Measurements from ENCODE around the gene ANO7. TPM values are rescaled to one million over a fixed set of nuclear protein-coding genes. Genes with fewer than 3 reads are reported as not detected.

ANO7 gene
- total and polyA plus RNA-seq, 2 of the 13 experiments (the other 11 are each of a cell fraction or from before 2014, with no cell fraction given) = 4.1 to 4.9 TPM

DNA sequence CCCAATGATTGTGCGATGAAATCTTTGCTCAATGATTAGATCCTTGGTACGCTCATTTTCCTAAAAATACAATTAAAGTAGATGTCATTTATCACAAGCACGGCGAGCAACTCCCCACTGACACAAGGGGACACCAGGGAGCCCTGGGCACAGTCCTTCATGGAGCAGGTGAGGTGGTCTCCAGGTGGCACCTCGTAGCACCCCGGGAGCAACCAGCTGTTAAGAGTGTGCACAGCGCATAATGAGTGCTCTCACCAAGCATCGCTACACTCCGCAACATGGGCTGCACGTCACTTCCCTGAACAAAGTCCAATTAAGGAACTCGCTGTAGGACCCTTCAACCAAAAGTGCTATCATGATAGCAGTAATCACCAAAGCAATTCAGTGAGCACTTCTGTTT, 59.8 kb downstream of the ANO7 start (continued):
- TF ChIP-seq POLR2A (IDR thresholded peaks at IDR 0.05; ENCODE audit: insufficient read depth in 1 of 2, low read depth in 2 of 2, low read length in 2 of 2) (peak in 1 of 2 experiments; percentile 38; a peak in 1 of 4 replicates), MEIS1 (CRISPR knock-in tag; IDR thresholded peaks at IDR 0.05; ENCODE audit: borderline replicate concordance) (no peak), CCDC6 (CRISPR knock-in tag; IDR thresholded peaks at IDR 0.05) (no peak), ZNF224 (CRISPR knock-in tag; IDR thresholded peaks at IDR 0.05) (no peak), ZNF441 (CRISPR knock-in tag; IDR thresholded peaks at IDR 0.05; ENCODE audit: borderline replicate concordance) (no peak), ZNF75D (CRISPR knock-in tag; IDR thresholded peaks at IDR 0.05; ENCODE audit: borderline replicate concordance) (no peak)

DNA sequence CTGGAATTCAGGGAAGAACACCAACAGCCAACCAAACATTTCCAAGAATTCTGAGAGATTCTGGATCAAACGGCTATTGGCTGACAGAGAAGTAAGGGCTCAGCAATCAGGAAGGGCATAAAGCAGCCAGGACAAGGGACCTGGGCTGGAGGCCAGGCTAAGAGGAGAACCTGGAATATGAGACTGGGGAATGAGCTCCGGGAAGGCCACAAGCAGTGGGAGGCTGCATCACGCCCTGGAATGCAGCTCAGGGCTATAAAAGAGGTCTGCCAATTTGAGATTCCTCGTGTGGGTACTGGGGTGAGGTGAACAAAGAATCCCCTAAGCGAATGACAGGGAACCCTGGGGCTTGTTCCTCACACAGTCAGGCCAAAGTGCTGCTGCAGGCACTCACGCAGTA, 60.4 kb downstream of the ANO7 start:
- DNase-seq (ENCODE audit: low spot score) (no peak), FAIRE-seq (no peak), ATAC-seq (no peak)
- 96% methylated on average over 6 of the region's 6 CpGs for WGBS (ENCODE audit: low lambda C conversion rate)
- H3K27me3 ChIP-seq (ENCODE audit: control insufficient read depth in 1 of 2, insufficient read depth in 2 of 2, low read length in 2 of 2) = no peaks in the 10 kb centered on the region
- intact Hi-C loops (cut with micrococcal nuclease; ENCODE audit: unreplicated experiment) (no loop called here), in situ Hi-C loops (cut with HindIII; ENCODE audit: extremely low pct_ligation_motif_present, low pct_unique_long_range_greater_than_20kb) (no loop called here)
- H3K4me3 ChIP-seq (replicated peaks in 1 of 3; ENCODE audit: insufficient read depth in 1 of 3, low read depth in 2 of 3, low read length in 3 of 3) = no peak overlapping the region
- no peak overlapping the region for H2AFZ ChIP-seq (ENCODE audit: low read length)
- H3K27ac ChIP-seq (ENCODE audit: extremely low read length, insufficient read depth, low read length) = no peak overlapping the region
- H3K9ac ChIP-seq (ENCODE audit: insufficient read depth, low read depth, low read length) = no peak overlapping the region
- no peak for TF ChIP-seq ZNF660 (CRISPR knock-in tag; IDR thresholded peaks at IDR 0.05; ENCODE audit: borderline replicate concordance, low read depth)
- TF ChIP-seq TP53 (CRISPR knock-in tag; conservative IDR thresholded peaks at IDR 0.05) = no peak
- TF ChIP-seq PAWR (CRISPR knock-in tag; IDR thresholded peaks at IDR 0.05; ENCODE audit: borderline replicate concordance) = no peak
- no peak for TF ChIP-seq SRSF4 (IDR thresholded peaks at IDR 0.05; ENCODE audit: low read depth, low read length, poor library complexity, severe bottlenecking)
- no peak for TF ChIP-seq MLLT10 (CRISPR knock-in tag; IDR thresholded peaks at IDR 0.05)
- no peak for TF ChIP-seq ZFAT (CRISPR knock-in tag; conservative IDR thresholded peaks at IDR 0.05)
- TF ChIP-seq ZNF547 (CRISPR knock-in tag; IDR thresholded peaks at IDR 0.05) = no peak
- TF ChIP-seq ZFX (CRISPR knock-in tag; IDR thresholded peaks at IDR 0.05; ENCODE audit: low read depth) = no peak
- TF ChIP-seq ZNF143 (CRISPR knock-in tag; IDR thresholded peaks at IDR 0.05) = no peak
- TF ChIP-seq, protein P1, sequence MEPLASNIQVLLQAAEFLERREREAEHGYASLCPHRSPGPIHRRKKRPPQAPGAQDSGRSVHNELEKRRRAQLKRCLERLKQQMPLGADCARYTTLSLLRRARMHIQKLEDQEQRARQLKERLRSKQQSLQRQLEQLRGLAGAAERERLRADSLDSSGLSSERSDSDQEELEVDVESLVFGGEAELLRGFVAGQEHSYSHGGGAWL (CRISPR knock-in tag; IDR thresholded peaks at IDR 0.05) = no peak
- no peak for TF ChIP-seq HOXA5 (CRISPR knock-in tag; IDR thresholded peaks at IDR 0.05)
- no peak for TF ChIP-seq BCL6 (CRISPR knock-in tag; IDR thresholded peaks at IDR 0.05)
- no peak for TF ChIP-seq TCF7 (IDR thresholded peaks at IDR 0.05; ENCODE audit: low read depth)
- TF ChIP-seq RCOR2 (CRISPR knock-in tag; IDR thresholded peaks at IDR 0.05) = no peak
- no peak for TF ChIP-seq ZNF329 (CRISPR knock-in tag; IDR thresholded peaks at IDR 0.05; ENCODE audit: low read depth)
- TF ChIP-seq ZNF121 (CRISPR knock-in tag; IDR thresholded peaks at IDR 0.05) = no peak
- no peak for TF ChIP-seq MED1 (CRISPR knock-in tag; IDR thresholded peaks at IDR 0.05)
- no peaks in the 10 kb centered on the region for H3K4me1 ChIP-seq (ENCODE audit: insufficient read depth, low read length)
- no peak overlapping the region for H3K4me2 ChIP-seq (ENCODE audit: low read depth, low read length)
- peaks cover 6% of the 10 kb centered on the region for H3K79me2 ChIP-seq (ENCODE audit: insufficient read depth, low read length)
- H3K36me3 ChIP-seq (replicated peaks in 1 of 2; ENCODE audit: control insufficient read depth in 1 of 2, insufficient read depth in 2 of 2, low read length in 2 of 2) = peaks cover 80 to 99% of the 10 kb centered on the region in 2 experiments
- peaks cover 18% of the 10 kb centered on the region; the same call in 1 of the 2 replicates for H4K20me1 ChIP-seq (ENCODE audit: insufficient read depth, low read length)
- no peaks in the 10 kb centered on the region for H3K9me3 ChIP-seq (ENCODE audit: low read length)
- no TSS peak for BruUV-seq (replicated peaks)
- CTCF ChIA-PET (ENCODE audit: low intra/inter-chr PET ratio, low total read pairs) = no interaction called here
- POLR2A ChIA-PET = no interaction called here
